Measurements from ENCODE around the gene PGGT1B.

PGGT1B gene

GRCh38 chr5:115284021-115284420 is 21.3 kb upstream of the PGGT1B start:
- ChIA-PET CTCF (no interaction called here), POLR2A (no interaction called here)
- TF ChIP-seq FOXA1 (IDR thresholded peaks at IDR 0.05) (no peak), ELF4 (IDR thresholded peaks at IDR 0.05) (no peak), FOXK2 (IDR thresholded peaks at IDR 0.05) (no peak), TARDBP (IDR thresholded peaks at IDR 0.05) (no peak), SUZ12 (IDR thresholded peaks at IDR 0.05) (no peak), NFRKB (IDR thresholded peaks at IDR 0.05) (no peak), SP1 (IDR thresholded peaks at IDR 0.05) (no peak), ARNT (IDR thresholded peaks at IDR 0.05) (no peak), BHLHE40 (IDR thresholded peaks at IDR 0.05; ENCODE audit: borderline replicate concordance) (no peak), ZNF384 (IDR thresholded peaks at IDR 0.05) (no peak), FOXM1 (IDR thresholded peaks at IDR 0.05; ENCODE audit: borderline replicate concordance) (no peak), HDGF (IDR thresholded peaks at IDR 0.05; ENCODE audit: borderline replicate concordance) (no peak), L3MBTL2 (conservative IDR thresholded peaks at IDR 0.05) (no peak)
- TF ChIP-seq, protein P1, sequence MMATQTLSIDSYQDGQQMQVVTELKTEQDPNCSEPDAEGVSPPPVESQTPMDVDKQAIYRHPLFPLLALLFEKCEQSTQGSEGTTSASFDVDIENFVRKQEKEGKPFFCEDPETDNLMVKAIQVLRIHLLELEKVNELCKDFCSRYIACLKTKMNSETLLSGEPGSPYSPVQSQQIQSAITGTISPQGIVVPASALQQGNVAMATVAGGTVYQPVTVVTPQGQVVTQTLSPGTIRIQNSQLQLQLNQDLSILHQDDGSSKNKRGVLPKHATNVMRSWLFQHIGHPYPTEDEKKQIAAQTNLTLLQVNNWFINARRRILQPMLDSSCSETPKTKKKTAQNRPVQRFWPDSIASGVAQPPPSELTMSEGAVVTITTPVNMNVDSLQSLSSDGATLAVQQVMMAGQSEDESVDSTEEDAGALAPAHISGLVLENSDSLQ (IDR thresholded peaks at IDR 0.05), result no peak
- DNase-seq (ENCODE audit: extremely low spot score), result no peak

DNA sequence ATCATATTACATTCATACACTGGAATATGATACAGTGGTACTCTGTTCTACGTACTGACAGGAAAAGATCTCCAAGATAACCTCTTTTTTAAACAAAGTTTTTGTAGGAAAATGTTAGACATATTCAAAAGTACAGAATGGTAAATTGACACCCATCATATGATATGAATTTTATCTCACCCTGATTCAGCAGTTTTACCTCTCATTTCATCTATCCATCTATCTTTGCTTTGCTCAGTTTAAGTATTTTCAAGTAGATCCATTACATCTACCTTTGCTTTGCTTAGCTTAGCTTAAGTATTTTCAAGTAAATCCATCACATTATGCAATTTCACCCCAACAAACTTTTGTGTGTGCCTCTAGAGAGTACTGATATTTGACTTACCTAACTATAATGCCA is 19.5 kb upstream of the PGGT1B start:
- ChIA-PET CTCF (no interaction called here), POLR2A (no interaction called here)
- TF ChIP-seq, protein P1 (IDR thresholded peaks at IDR 0.05), result no peak
- TF ChIP-seq FOXA1 (IDR thresholded peaks at IDR 0.05), result no peak
- TF ChIP-seq ARNT (IDR thresholded peaks at IDR 0.05), result no peak
- no peak for TF ChIP-seq BHLHE40 (IDR thresholded peaks at IDR 0.05; ENCODE audit: borderline replicate concordance)
- TF ChIP-seq FOXM1 (IDR thresholded peaks at IDR 0.05; ENCODE audit: borderline replicate concordance), result no peak
- TF ChIP-seq SP1 (IDR thresholded peaks at IDR 0.05), result no peak
- no peak for TF ChIP-seq FOXK2 (IDR thresholded peaks at IDR 0.05)
- TF ChIP-seq HDGF (IDR thresholded peaks at IDR 0.05; ENCODE audit: borderline replicate concordance), result no peak
- TF ChIP-seq ELF4 (IDR thresholded peaks at IDR 0.05), result no peak
- no peak for TF ChIP-seq LEF1 (IDR thresholded peaks at IDR 0.05; ENCODE audit: borderline replicate concordance)
- no peak for TF ChIP-seq SUZ12 (IDR thresholded peaks at IDR 0.05)
- TF ChIP-seq NFRKB (IDR thresholded peaks at IDR 0.05), result no peak
- no peak for TF ChIP-seq L3MBTL2 (conservative IDR thresholded peaks at IDR 0.05)
- DNase-seq (ENCODE audit: extremely low spot score), result no peak

- ChIA-PET CTCF (no interaction called here), POLR2A (no interaction called here)
- TF ChIP-seq SP1 (IDR thresholded peaks at IDR 0.05), result no peak
- TF ChIP-seq FOXA1 (IDR thresholded peaks at IDR 0.05), result no peak
- no peak for TF ChIP-seq CTBP1 (IDR thresholded peaks at IDR 0.05; ENCODE audit: borderline replicate concordance)
- TF ChIP-seq TARDBP (IDR thresholded peaks at IDR 0.05), result no peak
- TF ChIP-seq, protein P1 (IDR thresholded peaks at IDR 0.05), result no peak
- no peak for TF ChIP-seq SUZ12 (IDR thresholded peaks at IDR 0.05)
- TF ChIP-seq FOXM1 (IDR thresholded peaks at IDR 0.05; ENCODE audit: borderline replicate concordance), result no peak
- TF ChIP-seq ARNT (IDR thresholded peaks at IDR 0.05), result no peak
- TF ChIP-seq NFRKB (IDR thresholded peaks at IDR 0.05), result no peak
- no peak for TF ChIP-seq ELF4 (IDR thresholded peaks at IDR 0.05)
- no peak for TF ChIP-seq LEF1 (IDR thresholded peaks at IDR 0.05; ENCODE audit: borderline replicate concordance)
- no peak for TF ChIP-seq HDGF (IDR thresholded peaks at IDR 0.05; ENCODE audit: borderline replicate concordance)
- TF ChIP-seq FOXK2 (IDR thresholded peaks at IDR 0.05), result no peak
- DNase-seq (ENCODE audit: extremely low spot score), result no peak
Measured at GRCh38 chr5:115274584-115274983, 11.9 kb upstream of the PGGT1B start.

DNA sequence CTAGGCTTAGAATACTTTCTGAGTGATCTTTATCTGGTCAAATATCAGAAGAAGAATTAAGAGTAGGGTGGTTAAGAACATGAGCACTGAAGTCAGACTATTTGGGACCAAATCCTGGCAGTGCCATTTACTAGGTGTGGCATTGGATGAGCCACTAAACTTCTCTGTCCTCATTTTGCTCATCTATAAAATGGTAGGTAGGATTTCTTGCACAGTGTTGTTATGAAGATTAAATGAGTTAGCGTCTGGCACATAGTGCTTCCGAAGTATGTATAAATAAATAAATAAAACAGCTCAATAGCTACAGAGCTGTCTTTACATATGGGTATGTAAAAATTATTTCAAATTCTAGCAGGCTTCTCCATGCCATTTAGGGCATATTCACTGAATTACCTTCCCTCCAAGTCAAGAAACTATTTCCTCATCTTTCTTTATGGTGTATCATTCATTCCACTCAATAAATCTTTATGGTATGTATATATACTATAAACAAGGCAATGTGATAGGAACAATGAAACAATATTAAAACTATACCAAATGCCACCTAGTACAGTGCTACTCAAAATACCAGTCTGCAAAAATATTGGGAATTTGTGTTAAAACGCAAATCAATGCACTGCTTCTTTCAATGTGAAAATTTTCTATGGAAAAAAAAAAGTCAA is 9.8 kb upstream of the PGGT1B start:
- POLR2A ChIA-PET, result no interaction called here
- no peak for DNase-seq (ENCODE audit: extremely low spot score)
- CTCF ChIA-PET, result interaction anchor here (0.7 kb wide), 1 partner anchor 288 kb away, joined by 9 read pairs; no protein-coding TSS in a partner anchor
- TF ChIP-seq ZNF384 (IDR thresholded peaks at IDR 0.05), result no peak
- no peak for TF ChIP-seq FOXK2 (IDR thresholded peaks at IDR 0.05)
- no peak for TF ChIP-seq TARDBP (IDR thresholded peaks at IDR 0.05)
- TF ChIP-seq FOXM1 (IDR thresholded peaks at IDR 0.05; ENCODE audit: borderline replicate concordance), result no peak
- TF ChIP-seq FOXA1 (IDR thresholded peaks at IDR 0.05), result no peak
- no peak for TF ChIP-seq HDGF (IDR thresholded peaks at IDR 0.05; ENCODE audit: borderline replicate concordance)
- TF ChIP-seq ARNT (IDR thresholded peaks at IDR 0.05), result no peak
- no peak for TF ChIP-seq SP1 (IDR thresholded peaks at IDR 0.05)
- TF ChIP-seq ELF4 (IDR thresholded peaks at IDR 0.05), result no peak
- no peak for TF ChIP-seq NFRKB (IDR thresholded peaks at IDR 0.05)
- no peak for TF ChIP-seq SUZ12 (IDR thresholded peaks at IDR 0.05)
- TF ChIP-seq LEF1 (IDR thresholded peaks at IDR 0.05; ENCODE audit: borderline replicate concordance), result no peak
- TF ChIP-seq L3MBTL2 (conservative IDR thresholded peaks at IDR 0.05), result no peak
- TF ChIP-seq, protein P1 (IDR thresholded peaks at IDR 0.05), result no peak
- no peak for TF ChIP-seq BHLHE40 (IDR thresholded peaks at IDR 0.05; ENCODE audit: borderline replicate concordance)
- no peak for TF ChIP-seq CTBP1 (IDR thresholded peaks at IDR 0.05; ENCODE audit: borderline replicate concordance)

- POLR2A ChIA-PET, result no interaction called here
- DNase-seq (ENCODE audit: extremely low spot score), result no peak
- TF ChIP-seq CTBP1 (IDR thresholded peaks at IDR 0.05; ENCODE audit: borderline replicate concordance) (no peak), SP1 (IDR thresholded peaks at IDR 0.05) (no peak), L3MBTL2 (conservative IDR thresholded peaks at IDR 0.05) (no peak), FOXA1 (IDR thresholded peaks at IDR 0.05) (no peak), LEF1 (IDR thresholded peaks at IDR 0.05; ENCODE audit: borderline replicate concordance) (no peak), NFRKB (IDR thresholded peaks at IDR 0.05) (no peak), BHLHE40 (IDR thresholded peaks at IDR 0.05; ENCODE audit: borderline replicate concordance) (no peak), SUZ12 (IDR thresholded peaks at IDR 0.05) (no peak), HDGF (IDR thresholded peaks at IDR 0.05; ENCODE audit: borderline replicate concordance) (no peak), TARDBP (IDR thresholded peaks at IDR 0.05) (no peak), FOXM1 (IDR thresholded peaks at IDR 0.05; ENCODE audit: borderline replicate concordance) (no peak), ELF4 (IDR thresholded peaks at IDR 0.05) (no peak), ZNF384 (IDR thresholded peaks at IDR 0.05) (no peak), ARNT (IDR thresholded peaks at IDR 0.05) (no peak)
- TF ChIP-seq, protein P1 (IDR thresholded peaks at IDR 0.05), result no peak
- CTCF ChIA-PET, result interaction anchor here (0.7 kb wide), 2 partner anchors 214 to 289 kb away, joined by 3 to 9 read pairs; no protein-coding TSS in a partner anchor
Measured at GRCh38 chr5:115271295-115272050, 8.8 kb upstream of the PGGT1B start.

All from HEK293T (cell line).